HUES48 (cell line): ENCODE data around the gene TBP.

Source experiments
- H3K27ac ChIP-seq: one replicate; pipeline ENCODE4 v1.7.0; 2013; ENCODE audit warnings: low read depth, low read length, inconsistent platforms
- H3K27me3 ChIP-seq: 2 replicates; pipeline ENCODE4 v1.6.1; 2013; ENCODE audit warnings: mild to moderate bottlenecking, low read length; ENCODE audit not compliant: control insufficient read depth, insufficient read depth
- H3K36me3 ChIP-seq: 2 replicates; pipeline ENCODE4 v1.6.1; 2013; ENCODE audit warnings: low read length; ENCODE audit not compliant: control insufficient read depth, insufficient read depth
- H3K4me1 ChIP-seq: 2 replicates; pipeline ENCODE4 v1.6.1; 2013; ENCODE audit warnings: mild to moderate bottlenecking, low read length; ENCODE audit not compliant: control insufficient read depth, insufficient read depth
- H3K4me3 ChIP-seq: 2 replicates; pipeline ENCODE4 v1.5.1; 2013; ENCODE audit warnings: mild to moderate bottlenecking, low read depth, low read length
- H3K9ac ChIP-seq: 2 replicates; pipeline ENCODE4 v1.6.1; 2013; ENCODE audit warnings: mild to moderate bottlenecking, low read depth, low read length, moderate library complexity
- H3K9me3 ChIP-seq: 2 replicates; pipeline ENCODE4 v1.6.1; 2013; ENCODE audit warnings: low read length; ENCODE audit not compliant: control insufficient read depth, insufficient read depth

The TBP gene

GRCh38 chr6:170536671-170537070, 17.5 kb upstream of the TBP start:
- H3K4me1 ChIP-seq, result no peaks in the 10 kb centered on the region
- H3K36me3 ChIP-seq, result peaks cover 96% of the 10 kb centered on the region

GRCh38 chr6:170537329-170537728, 16.8 kb upstream of the TBP start:
- Histone ChIP-seq H3K9me3 (no peaks in the 10 kb centered on the region), H3K36me3 (peaks cover 97% of the 10 kb centered on the region), H3K27ac (no peak overlapping the region), H3K4me1 (no peaks in the 10 kb centered on the region), H3K27me3 (no peaks in the 10 kb centered on the region), H3K4me3 (no peak overlapping the region), H3K9ac (no peak overlapping the region)

More at GRCh38 chr6:170536671-170537070, 17.5 kb upstream of the TBP start:
- H3K9me3 ChIP-seq, result no peaks in the 10 kb centered on the region
- H3K9ac ChIP-seq, result no peak overlapping the region
- no peak overlapping the region for H3K4me3 ChIP-seq
- H3K27me3 ChIP-seq, result no peaks in the 10 kb centered on the region
- H3K27ac ChIP-seq, result no peak overlapping the region

- H3K9me3 ChIP-seq, result no peaks in the 10 kb centered on the region
- H3K4me3 ChIP-seq, result no peak overlapping the region
- no peak overlapping the region for H3K27ac ChIP-seq
- peaks cover 98% of the 10 kb centered on the region for H3K36me3 ChIP-seq
- H3K27me3 ChIP-seq, result no peaks in the 10 kb centered on the region
- H3K4me1 ChIP-seq, result no peaks in the 10 kb centered on the region
- no peak overlapping the region for H3K9ac ChIP-seq
Observed at GRCh38 chr6:170542031-170542719, 12.0 kb upstream of the TBP start.

GRCh38 chr6:170545405-170545804, 8.8 kb upstream of the TBP start:
- no peak overlapping the region for H3K9ac ChIP-seq
- H3K36me3 ChIP-seq, result peaks cover 98% of the 10 kb centered on the region
- H3K4me1 ChIP-seq, result no peaks in the 10 kb centered on the region
- no peaks in the 10 kb centered on the region for H3K27me3 ChIP-seq
- no peak overlapping the region for H3K4me3 ChIP-seq
- no peak overlapping the region for H3K27ac ChIP-seq
- H3K9me3 ChIP-seq, result no peaks in the 10 kb centered on the region

GRCh38 chr6:170552765-170553533, 1.2 kb upstream of the TBP start, which contains the start of gene PSMB1:
TSS of gene PSMB1 (minus strand) at chr6:170553307. CDS start at chr6:170553242, 65 bp downstream.
- Histone ChIP-seq H3K36me3 (peaks cover 35% of the 10 kb centered on the region), H3K9me3 (no peaks in the 10 kb centered on the region), H3K27ac (peak within 1 kb of the TSS; percentile 97), H3K9ac (peak within 1 kb of the TSS; percentile 93), H3K4me3 (peak within 1 kb of the TSS; percentile 84), H3K4me1 (peaks cover 13% of the 10 kb centered on the region), H3K27me3 (no peaks in the 10 kb centered on the region)

- Histone ChIP-seq H3K9ac (no peak overlapping the region), H3K4me3 (peak overlapping the region; percentile 84), H3K4me1 (peaks cover 13% of the 10 kb centered on the region), H3K9me3 (no peaks in the 10 kb centered on the region), H3K36me3 (peaks cover 34% of the 10 kb centered on the region), H3K27ac (peak overlapping the region; percentile 97), H3K27me3 (no peaks in the 10 kb centered on the region)
Observed at GRCh38 chr6:170553534-170554012, 596 bp upstream of the TBP start.

GRCh38 chr6:170554796-170555137, 598 bp downstream of the TBP start:
- Histone ChIP-seq H3K27ac (peak overlapping the region; percentile 91), H3K36me3 (peaks cover 30% of the 10 kb centered on the region), H3K9ac (peak overlapping the region; percentile 78), H3K9me3 (no peaks in the 10 kb centered on the region), H3K27me3 (no peaks in the 10 kb centered on the region), H3K4me1 (peaks cover 13% of the 10 kb centered on the region), H3K4me3 (peak overlapping the region; percentile 84)

GRCh38 chr6:170555305-170555704, 1.1 kb downstream of the TBP start:
- Histone ChIP-seq H3K27ac (no peak overlapping the region), H3K4me1 (peaks cover 13% of the 10 kb centered on the region), H3K9ac (peak overlapping the region; percentile 78; the same call in 1 of the 2 replicates), H3K27me3 (no peaks in the 10 kb centered on the region), H3K4me3 (peak overlapping the region; percentile 84), H3K36me3 (peaks cover 30% of the 10 kb centered on the region), H3K9me3 (no peaks in the 10 kb centered on the region)

- Histone ChIP-seq H3K36me3 (peaks cover 79% of the 10 kb centered on the region), H3K9me3 (no peaks in the 10 kb centered on the region), H3K9ac (no peak overlapping the region), H3K4me3 (no peak overlapping the region), H3K4me1 (no peaks in the 10 kb centered on the region), H3K27me3 (no peaks in the 10 kb centered on the region), H3K27ac (no peak overlapping the region)
Observed at GRCh38 chr6:170561555-170561954, 7.4 kb downstream of the TBP start.

GRCh38 chr6:170564936-170565530, 10.9 kb downstream of the TBP start:
- H3K9ac ChIP-seq, result no peak overlapping the region
- H3K9me3 ChIP-seq, result no peaks in the 10 kb centered on the region
- H3K27ac ChIP-seq, result no peak overlapping the region
- no peak overlapping the region for H3K4me3 ChIP-seq
- peaks cover 83% of the 10 kb centered on the region for H3K36me3 ChIP-seq
- H3K27me3 ChIP-seq, result no peaks in the 10 kb centered on the region
- H3K4me1 ChIP-seq, result no peaks in the 10 kb centered on the region
